IPS-18a (cell line): ENCODE measurements around the gene MTA1.

ENCODE experiments used
- H3K27ac ChIP-seq: one replicate; pipeline ENCODE4 v1.5.1; 2013; ENCODE audit warnings: low read length
- H3K27me3 ChIP-seq: one replicate; pipeline ENCODE4 v1.6.1; 2013; ENCODE audit warnings: mild to moderate bottlenecking, low read length; ENCODE audit not compliant: control insufficient read depth, insufficient read depth
- H3K36me3 ChIP-seq: one replicate; pipeline ENCODE4 v1.6.1; 2013; ENCODE audit warnings: low read depth, low read length; ENCODE audit not compliant: control insufficient read depth
- H3K4me1 ChIP-seq: one replicate; pipeline ENCODE4 v1.6.1; 2013; ENCODE audit warnings: low read depth, low read length; ENCODE audit not compliant: control insufficient read depth
- H3K4me3 ChIP-seq: one replicate; pipeline ENCODE4 v1.5.1; 2013; ENCODE audit warnings: low read length
- H3K9ac ChIP-seq: one replicate; pipeline ENCODE4 v1.6.1; 2013; ENCODE audit warnings: mild to moderate bottlenecking, low read length, moderate library complexity
- H3K9me3 ChIP-seq: one replicate; pipeline ENCODE4 v1.6.1; 2013; ENCODE audit warnings: low read depth, low read length; ENCODE audit not compliant: control insufficient read depth

Gene MTA1

GRCh38 chr14:105382343-105383082 is 37.1 kb upstream of the MTA1 start:
- no peaks in the 10 kb centered on the region for H3K9me3 ChIP-seq
- peaks cover 4% of the 10 kb centered on the region for H3K36me3 ChIP-seq
- no peak overlapping the region for H3K27ac ChIP-seq
- no peak overlapping the region for H3K9ac ChIP-seq
- H3K27me3 ChIP-seq: no peaks in the 10 kb centered on the region
- no peak overlapping the region for H3K4me3 ChIP-seq
- H3K4me1 ChIP-seq: no peaks in the 10 kb centered on the region

- Histone ChIP-seq H3K9ac (no peak overlapping the region), H3K27ac (no peak overlapping the region), H3K9me3 (no peaks in the 10 kb centered on the region), H3K27me3 (no peaks in the 10 kb centered on the region), H3K4me3 (no peak overlapping the region), H3K4me1 (no peaks in the 10 kb centered on the region), H3K36me3 (peaks cover 4% of the 10 kb centered on the region)
Measured at GRCh38 chr14:105383083-105383730, 36.4 kb upstream of the MTA1 start.

GRCh38 chr14:105384041-105384557 is 35.5 kb upstream of the MTA1 start:
- no peak overlapping the region for H3K4me3 ChIP-seq
- no peaks in the 10 kb centered on the region for H3K27me3 ChIP-seq
- H3K36me3 ChIP-seq: peaks cover 4% of the 10 kb centered on the region
- no peaks in the 10 kb centered on the region for H3K9me3 ChIP-seq
- H3K4me1 ChIP-seq: no peaks in the 10 kb centered on the region
- H3K27ac ChIP-seq: no peak overlapping the region
- H3K9ac ChIP-seq: no peak overlapping the region

- peaks cover 4% of the 10 kb centered on the region for H3K36me3 ChIP-seq
- no peak overlapping the region for H3K27ac ChIP-seq
- H3K9ac ChIP-seq: no peak overlapping the region
- no peak overlapping the region for H3K4me3 ChIP-seq
- H3K9me3 ChIP-seq: no peaks in the 10 kb centered on the region
- H3K4me1 ChIP-seq: no peaks in the 10 kb centered on the region
- no peaks in the 10 kb centered on the region for H3K27me3 ChIP-seq
Measured at GRCh38 chr14:105384605-105385321, 34.9 kb upstream of the MTA1 start.

- H3K9me3 ChIP-seq: no peaks in the 10 kb centered on the region
Measured at GRCh38 chr14:105385322-105385637, 34.3 kb upstream of the MTA1 start.

GRCh38 chr14:105385698-105386365 is 33.8 kb upstream of the MTA1 start:
- H3K27ac ChIP-seq: no peak overlapping the region
- H3K9me3 ChIP-seq: no peaks in the 10 kb centered on the region
- peaks cover 4% of the 10 kb centered on the region for H3K36me3 ChIP-seq
- H3K9ac ChIP-seq: no peak overlapping the region
- no peak overlapping the region for H3K4me3 ChIP-seq
- H3K4me1 ChIP-seq: no peaks in the 10 kb centered on the region
- no peaks in the 10 kb centered on the region for H3K27me3 ChIP-seq

More at GRCh38 chr14:105385322-105385637, 34.3 kb upstream of the MTA1 start:
- Histone ChIP-seq H3K27me3 (no peaks in the 10 kb centered on the region), H3K27ac (no peak overlapping the region), H3K4me3 (no peak overlapping the region), H3K36me3 (peaks cover 4% of the 10 kb centered on the region), H3K4me1 (no peaks in the 10 kb centered on the region), H3K9ac (no peak overlapping the region)

- Histone ChIP-seq H3K9me3 (no peaks in the 10 kb centered on the region), H3K4me3 (no peak overlapping the region), H3K9ac (no peak overlapping the region), H3K36me3 (peaks cover 4% of the 10 kb centered on the region), H3K27ac (no peak overlapping the region), H3K4me1 (no peaks in the 10 kb centered on the region), H3K27me3 (no peaks in the 10 kb centered on the region)
Measured at GRCh38 chr14:105386581-105387529, 32.8 kb upstream of the MTA1 start.

GRCh38 chr14:105387530-105387922 is 32.1 kb upstream of the MTA1 start:
- H3K9me3 ChIP-seq: no peaks in the 10 kb centered on the region
- no peak overlapping the region for H3K9ac ChIP-seq
- H3K27ac ChIP-seq: no peak overlapping the region
- no peaks in the 10 kb centered on the region for H3K4me1 ChIP-seq
- no peaks in the 10 kb centered on the region for H3K27me3 ChIP-seq
- H3K4me3 ChIP-seq: no peak overlapping the region
- H3K36me3 ChIP-seq: peaks cover 4% of the 10 kb centered on the region

GRCh38 chr14:105388110-105388951 is 31.3 kb upstream of the MTA1 start:
- Histone ChIP-seq H3K4me1 (no peaks in the 10 kb centered on the region), H3K27ac (no peak overlapping the region), H3K4me3 (no peak overlapping the region), H3K27me3 (no peaks in the 10 kb centered on the region), H3K9ac (no peak overlapping the region), H3K36me3 (peaks cover 4% of the 10 kb centered on the region), H3K9me3 (no peaks in the 10 kb centered on the region)

GRCh38 chr14:105388976-105389375 is 30.7 kb upstream of the MTA1 start:
- no peak overlapping the region for H3K4me3 ChIP-seq
- H3K9me3 ChIP-seq: no peaks in the 10 kb centered on the region
- H3K36me3 ChIP-seq: peaks cover 4% of the 10 kb centered on the region
- no peaks in the 10 kb centered on the region for H3K27me3 ChIP-seq
- H3K4me1 ChIP-seq: no peaks in the 10 kb centered on the region
- H3K27ac ChIP-seq: no peak overlapping the region
- H3K9ac ChIP-seq: no peak overlapping the region
